Kidney epithelial cell (primary cell): ENCODE data around the gene NFE2L3. TPM values are rescaled to one million over a fixed set of nuclear protein-coding genes. Genes with fewer than 3 reads are reported as not detected.
"Not testable (repeated sequence)": the region's sequence is repeated elsewhere in the genome, so short reads cannot be mapped to it uniquely, and the experiment has no call there.

Experiments
- DNase-seq: peaks from one replicate; pipeline ENCODE4 v3.0.0-alpha.2; 2010; ENCODE audit warnings: low read depth
- H3K27me3 ChIP-seq: 2 replicates; pipeline ENCODE4 v1.6.0; 2011; ENCODE audit warnings: low read length; ENCODE audit not compliant: control insufficient read depth, insufficient read depth
- H3K36me3 ChIP-seq: 2 replicates; pipeline ENCODE4 v1.5.1; 2011; ENCODE audit warnings: low read length; ENCODE audit not compliant: control insufficient read depth, insufficient read depth
- H3K4me3 ChIP-seq: 2 replicates; pipeline ENCODE4 v1.5.1; 2011; ENCODE audit warnings: low read depth, mild to moderate bottlenecking, control low read depth, low read length
- CTCF ChIP-seq: IDR thresholded peaks from 2 replicates; pipeline ENCODE4 v1.5.1; 2011; ENCODE audit warnings: mild to moderate bottlenecking, moderate library complexity, low read length, control low read depth, inconsistent platforms; ENCODE audit not compliant: insufficient read depth, poor library complexity, severe bottlenecking
- total RNA-seq: library from RNA; depleted of rRNA; stranded (reverse); fragments of >200 nt; gene quantifications from 2 replicates; pipeline ENCODE4 v1.2.3, GENCODE V29; 2015

Gene NFE2L3
- total RNA-seq, 1 donor from 2014 or later, result 53.8 TPM

- H3K27me3 ChIP-seq, result no peaks in the 10 kb centered on the region
- DNase-seq, result no peak
- H3K36me3 ChIP-seq, result no peaks in the 10 kb centered on the region
- H3K4me3 ChIP-seq, result no peak overlapping the region
- no peak for TF ChIP-seq CTCF
Observed at GRCh38 chr7:26162431-26162830, 10.4 kb downstream of the NFE2L3 start.

- not testable (repeated sequence) for H3K4me3 ChIP-seq, H3K27me3 ChIP-seq, DNase-seq, H3K36me3 ChIP-seq
Observed at GRCh38 chr7:26163804-26164203, 11.8 kb downstream of the NFE2L3 start.

- Histone ChIP-seq H3K27me3 (no peaks in the 10 kb centered on the region), H3K4me3 (no peak overlapping the region), H3K36me3 (no peaks in the 10 kb centered on the region)
- TF ChIP-seq CTCF, result no peak
- no peak for DNase-seq
Observed at GRCh38 chr7:26165950-26166683, 14.1 kb downstream of the NFE2L3 start.

- H3K4me3 ChIP-seq, result no peak overlapping the region
- no peak for TF ChIP-seq CTCF
- no peak for DNase-seq
- H3K36me3 ChIP-seq, result no peaks in the 10 kb centered on the region
- H3K27me3 ChIP-seq, result no peaks in the 10 kb centered on the region
Observed at GRCh38 chr7:26166684-26167266, 14.8 kb downstream of the NFE2L3 start.

- Histone ChIP-seq H3K27me3 (no peaks in the 10 kb centered on the region), H3K4me3 (no peak overlapping the region), H3K36me3 (no peaks in the 10 kb centered on the region)
- no peak for TF ChIP-seq CTCF
- DNase-seq, result no peak
Observed at GRCh38 chr7:26167303-26167934, 15.4 kb downstream of the NFE2L3 start.

GRCh38 chr7:26168458-26169023, 16.5 kb downstream of the NFE2L3 start:
- Histone ChIP-seq H3K27me3 (no peaks in the 10 kb centered on the region), H3K36me3 (no peaks in the 10 kb centered on the region), H3K4me3 (no peak overlapping the region)
- DNase-seq, result no peak
- no peak for TF ChIP-seq CTCF
